Loucy (cell line): ENCODE results near the gene SYNGR3.

ENCODE experiments used
- H2AFZ ChIP-seq: fragments of 200-600 bp; sonication (generic); 2 replicates; pipeline ENCODE4 v1.6.0; 2016; ENCODE audit warnings: antibody characterized with exemption, mild to moderate bottlenecking, low read length, moderate library complexity
- H3F3A ChIP-seq: fragments of 200-600 bp; 2 replicates; pipeline ENCODE4 v1.6.0; 2016; ENCODE audit warnings: antibody characterized with exemption, low read depth, mild to moderate bottlenecking
- H3K27me3 ChIP-seq: fragments of 200-600 bp; sonication (generic); 2 replicates; pipeline ENCODE4 v1.6.1; 2014; ENCODE audit warnings: low read length, mild to moderate bottlenecking; ENCODE audit not compliant: insufficient read depth, poor library complexity, severe bottlenecking
- H3K36me3 ChIP-seq: fragments of 200-600 bp; sonication (generic); 2 replicates; pipeline ENCODE4 v1.6.1; 2016; ENCODE audit warnings: low read length; ENCODE audit not compliant: insufficient read depth
- H3K4me1 ChIP-seq: fragments of 200-600 bp; sonication (generic); 2 replicates; pipeline ENCODE4 v1.5.1; 2014; ENCODE audit warnings: low read length, mild to moderate bottlenecking; ENCODE audit not compliant: insufficient read depth, poor library complexity, severe bottlenecking
- H3K4me2 ChIP-seq: fragments of 200-600 bp; sonication (generic); 2 replicates; pipeline ENCODE4 v1.6.0; 2014; ENCODE audit warnings: antibody characterized with exemption, low read length, low read depth, mild to moderate bottlenecking; ENCODE audit not compliant: poor library complexity, severe bottlenecking
- H3K4me3 ChIP-seq: fragments of 200-600 bp; sonication (generic); 2 replicates; pipeline ENCODE4 v1.5.1; 2014; ENCODE audit warnings: low read length, mild to moderate bottlenecking, mixed read lengths; ENCODE audit not compliant: poor library complexity, severe bottlenecking
- H3K79me2 ChIP-seq: fragments of 200-600 bp; sonication (generic); 2 replicates; pipeline ENCODE4 v1.6.1; 2014; ENCODE audit warnings: low read length; ENCODE audit not compliant: insufficient read depth
- H3K9ac ChIP-seq: fragments of 200-600 bp; sonication (generic); 2 replicates; pipeline ENCODE4 v1.6.0; 2014; ENCODE audit warnings: mild to moderate bottlenecking, low read depth, low read length, moderate library complexity; ENCODE audit not compliant: poor library complexity, severe bottlenecking
- H3K9me2 ChIP-seq: fragments of 200-600 bp; sonication (generic); replicated peaks from 2 replicates; pipeline ENCODE4 v1.6.1; 2016; ENCODE audit warnings: low read depth, low read length, mixed read lengths
- H3K9me3 ChIP-seq: fragments of 200-600 bp; sonication (generic); 2 replicates; pipeline ENCODE4 v1.6.1; 2014; ENCODE audit warnings: mild to moderate bottlenecking, antibody characterized with exemption, low read length, low read depth; ENCODE audit not compliant: insufficient read depth
- H4K20me1 ChIP-seq: fragments of 200-600 bp; sonication (generic); 2 replicates; pipeline ENCODE4 v1.6.0; 2014; ENCODE audit warnings: antibody characterized with exemption, low read length, mild to moderate bottlenecking; ENCODE audit not compliant: insufficient read depth, poor library complexity, severe bottlenecking
- CTCF ChIP-seq: fragments of 200-600 bp; sonication (generic); conservative IDR thresholded peaks from 2 replicates; pipeline ENCODE4 v1.5.1; 2014; ENCODE audit warnings: mild to moderate bottlenecking, antibody characterized with exemption, low read length
- EZH2phosphoT487 ChIP-seq: fragments of 200-600 bp; IDR thresholded peaks from 2 replicates; pipeline ENCODE4 v1.6.1; 2018; ENCODE audit warnings: antibody characterized with exemption, mild to moderate bottlenecking, moderate library complexity, borderline replicate concordance

Gene SYNGR3

DNA sequence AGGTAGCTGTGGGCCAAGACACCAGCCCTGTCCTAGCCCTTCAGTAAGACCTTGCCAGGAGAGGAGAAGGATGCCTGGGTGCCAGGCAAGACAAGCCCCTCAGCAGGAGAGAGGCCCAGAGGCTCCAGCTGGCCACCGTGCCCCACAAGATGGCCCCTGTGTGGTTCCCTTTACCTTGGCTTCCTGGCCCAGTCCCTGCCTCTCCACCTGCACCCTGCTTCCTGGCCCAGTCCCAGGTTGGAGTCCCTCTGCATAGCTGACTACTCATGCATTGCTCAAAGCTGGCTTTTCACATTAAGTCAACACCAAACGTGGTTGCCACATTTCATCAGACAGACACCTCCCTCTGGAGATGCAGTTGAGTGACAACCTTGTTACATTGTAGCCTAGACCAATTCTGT is 4.0 kb downstream of the SYNGR3 start:
- no peaks in the 10 kb centered on the region for H3K9me3 ChIP-seq
- no peaks in the 10 kb centered on the region for H3F3A ChIP-seq
- no peak overlapping the region for H3K4me3 ChIP-seq
- no peak overlapping the region for H3K9ac ChIP-seq
- H3K79me2 ChIP-seq = no peaks in the 10 kb centered on the region
- no peak overlapping the region for H2AFZ ChIP-seq
- peaks cover 3% of the 10 kb centered on the region; the same call in 1 of the 2 replicates for H3K36me3 ChIP-seq
- H3K27me3 ChIP-seq = no peaks in the 10 kb centered on the region
- no peaks in the 10 kb centered on the region for H4K20me1 ChIP-seq
- H3K4me1 ChIP-seq = no peaks in the 10 kb centered on the region
- no peaks in the 10 kb centered on the region for H3K9me2 ChIP-seq
- TF ChIP-seq EZH2phosphoT487 (no peak), CTCF (no peak)
- H3K4me2 ChIP-seq = no peak overlapping the region

DNA sequence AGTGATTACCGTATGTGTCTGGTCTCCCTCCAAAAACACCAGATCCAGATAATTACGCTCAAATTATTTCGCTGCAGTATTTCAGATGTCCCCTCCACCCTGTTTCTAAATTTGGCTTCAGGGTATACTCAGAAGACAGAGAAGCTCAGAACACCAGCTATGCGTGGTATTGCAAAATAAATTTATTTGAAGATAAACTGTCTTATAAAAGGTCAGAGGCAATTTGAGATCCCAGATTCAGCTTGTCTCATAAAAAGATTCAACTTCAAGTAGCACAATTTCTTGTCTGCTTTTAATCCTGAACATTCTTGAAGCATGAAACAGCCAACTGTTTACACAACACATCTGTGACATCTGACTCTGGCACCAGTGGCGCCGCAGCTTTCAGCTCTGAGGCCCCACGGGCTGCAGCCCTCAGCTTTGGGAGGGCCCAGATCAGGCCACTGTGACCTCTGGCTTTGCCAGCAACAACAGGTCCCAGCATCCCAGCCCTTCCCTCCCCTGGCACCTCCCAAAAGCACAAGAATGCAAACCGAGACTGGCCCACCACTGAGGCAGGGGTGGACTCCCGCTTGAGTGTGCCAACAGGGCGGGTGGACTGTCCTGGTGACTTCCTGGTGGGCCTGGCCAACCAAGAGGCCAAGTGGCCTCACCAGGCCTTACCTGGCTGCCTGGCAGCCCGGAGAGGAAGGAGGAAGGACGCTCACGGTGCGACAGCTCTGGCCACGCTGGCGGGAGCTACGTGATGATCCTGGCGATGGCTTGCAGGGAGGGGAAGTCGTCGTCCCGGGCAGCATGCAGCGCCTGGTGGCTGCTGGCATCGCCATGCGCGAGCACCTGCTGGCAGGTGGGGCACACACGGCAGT is 8.0 kb downstream of the SYNGR3 start:
- no peaks in the 10 kb centered on the region for H3K27me3 ChIP-seq
- no peaks in the 10 kb centered on the region for H4K20me1 ChIP-seq
- H3K9me2 ChIP-seq = no peaks in the 10 kb centered on the region
- no peak overlapping the region for H3K4me3 ChIP-seq
- no peaks in the 10 kb centered on the region for H3F3A ChIP-seq
- peaks cover 24% of the 10 kb centered on the region; the same call in 1 of the 2 replicates for H3K36me3 ChIP-seq
- H3K79me2 ChIP-seq = no peaks in the 10 kb centered on the region
- H3K4me1 ChIP-seq = no peaks in the 10 kb centered on the region
- TF ChIP-seq CTCF (no peak), EZH2phosphoT487 (no peak)
- H2AFZ ChIP-seq = no peak overlapping the region
- H3K9ac ChIP-seq = no peak overlapping the region
- H3K9me3 ChIP-seq = no peaks in the 10 kb centered on the region
- H3K4me2 ChIP-seq = no peak overlapping the region

- H4K20me1 ChIP-seq = peaks cover 1% of the 10 kb centered on the region
- H3K4me1 ChIP-seq = no peaks in the 10 kb centered on the region
- H3K4me3 ChIP-seq = no peak overlapping the region
- no peaks in the 10 kb centered on the region for H3K9me3 ChIP-seq
- H3K4me2 ChIP-seq = no peak overlapping the region
- no peaks in the 10 kb centered on the region for H3K27me3 ChIP-seq
- peaks cover 3% of the 10 kb centered on the region; the same call in 1 of the 2 replicates for H3K79me2 ChIP-seq
- H3F3A ChIP-seq = no peaks in the 10 kb centered on the region
- H2AFZ ChIP-seq = no peak overlapping the region
- TF ChIP-seq CTCF (no peak), EZH2phosphoT487 (no peak)
- peaks cover 31% of the 10 kb centered on the region; the same call in 1 of the 2 replicates for H3K36me3 ChIP-seq
- H3K9me2 ChIP-seq = no peaks in the 10 kb centered on the region
- no peak overlapping the region for H3K9ac ChIP-seq
Observed at GRCh38 chr16:1998360-1998835, 8.6 kb downstream of the SYNGR3 start.
